Testis (tissue), 2 donors: Measurements from ENCODE around the gene LRRC56.

ENCODE experiments used
- POLR2A ChIP-seq: fragments of 450-650 bp; IDR thresholded peaks from one replicate; pipeline ENCODE4 v1.6.1; 2017; ENCODE audit warnings: antibody characterized with exemption, mild to moderate bottlenecking, moderate library complexity
- TF ChIP-seq, protein P1 (sequence below), 3 experiments: fragments of 450-650 bp in 2 of 3; fragments of 200-600 bp in 1 of 3; sonication (generic) in 1 of 3; IDR thresholded peaks; one replicate each; pipeline ENCODE4 v1.5.1; 2016 to 2019; ENCODE audit warnings: antibody characterized with exemption in 3 of 3, mild to moderate bottlenecking in 2 of 3, moderate library complexity in 1 of 3

GRCh38 chr11:590997-591396 lies 53.7 kb downstream of the LRRC56 start:
- TF ChIP-seq, protein P1, sequence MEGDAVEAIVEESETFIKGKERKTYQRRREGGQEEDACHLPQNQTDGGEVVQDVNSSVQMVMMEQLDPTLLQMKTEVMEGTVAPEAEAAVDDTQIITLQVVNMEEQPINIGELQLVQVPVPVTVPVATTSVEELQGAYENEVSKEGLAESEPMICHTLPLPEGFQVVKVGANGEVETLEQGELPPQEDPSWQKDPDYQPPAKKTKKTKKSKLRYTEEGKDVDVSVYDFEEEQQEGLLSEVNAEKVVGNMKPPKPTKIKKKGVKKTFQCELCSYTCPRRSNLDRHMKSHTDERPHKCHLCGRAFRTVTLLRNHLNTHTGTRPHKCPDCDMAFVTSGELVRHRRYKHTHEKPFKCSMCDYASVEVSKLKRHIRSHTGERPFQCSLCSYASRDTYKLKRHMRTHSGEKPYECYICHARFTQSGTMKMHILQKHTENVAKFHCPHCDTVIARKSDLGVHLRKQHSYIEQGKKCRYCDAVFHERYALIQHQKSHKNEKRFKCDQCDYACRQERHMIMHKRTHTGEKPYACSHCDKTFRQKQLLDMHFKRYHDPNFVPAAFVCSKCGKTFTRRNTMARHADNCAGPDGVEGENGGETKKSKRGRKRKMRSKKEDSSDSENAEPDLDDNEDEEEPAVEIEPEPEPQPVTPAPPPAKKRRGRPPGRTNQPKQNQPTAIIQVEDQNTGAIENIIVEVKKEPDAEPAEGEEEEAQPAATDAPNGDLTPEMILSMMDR (IDR thresholded peaks at IDR 0.05) = no peak
- no peak for TF ChIP-seq POLR2A
